HG03108 (cell line): ENCODE data around the gene MRPL4.
A peak's percentile ranks its signal among the peaks of the same experiment; 100 is the strongest.

Source experiments
- ATAC-seq: cut with Tn5 transposase; IDR thresholded peaks from one replicate; pipeline ENCODE4 v1.9.1; 2021; ENCODE audit warnings: moderate library complexity; ENCODE audit not compliant: unreplicated experiment

MRPL4 gene

GRCh38 chr19:10286803-10287737 is 35.1 kb downstream of the MRPL4 start, which contains the start of gene ICAM4:
Gene ICAM4 (plus strand): TSS chr19:10286955. CDS start chr19:10287013, 58 bp downstream.
- ATAC-seq, result no peak

GRCh38 chr19:10288662-10289166 is 36.7 kb downstream of the MRPL4 start:
- no peak for ATAC-seq

GRCh38 chr19:10289167-10289835 is 37.3 kb downstream of the MRPL4 start:
- ATAC-seq, result no peak

- no peak for ATAC-seq
Observed at GRCh38 chr19:10289836-10290356, 37.9 kb downstream of the MRPL4 start, which contains the start of gene ICAM5. Gene ICAM5 (plus strand): TSS chr19:10289952. CDS start chr19:10290044, 92 bp downstream.

GRCh38 chr19:10290357-10290875 is 38.4 kb downstream of the MRPL4 start:
- ATAC-seq, result no peak

- ATAC-seq, result no peak
Observed at GRCh38 chr19:10290876-10291553, 39.0 kb downstream of the MRPL4 start.

GRCh38 chr19:10291554-10292205 is 39.7 kb downstream of the MRPL4 start:
- no peak for ATAC-seq

GRCh38 chr19:10292206-10292788 is 40.3 kb downstream of the MRPL4 start:
- peak; percentile 42 for ATAC-seq

- ATAC-seq, result no peak
Observed at GRCh38 chr19:10292789-10293636, 41.0 kb downstream of the MRPL4 start.

GRCh38 chr19:10293637-10294367 is 41.8 kb downstream of the MRPL4 start:
- no peak for ATAC-seq

GRCh38 chr19:10294368-10294697 is 42.3 kb downstream of the MRPL4 start:
- ATAC-seq, result no peak

- peak; percentile 46 for ATAC-seq
Observed at GRCh38 chr19:10295305-10295846, 43.4 kb downstream of the MRPL4 start.

- no peak for ATAC-seq
Observed at GRCh38 chr19:10295847-10296591, 44.0 kb downstream of the MRPL4 start.

- no peak for ATAC-seq
Observed at GRCh38 chr19:10299545-10300458, 47.8 kb downstream of the MRPL4 start.

GRCh38 chr19:10305139-10305806 is 53.3 kb downstream of the MRPL4 start:
- ATAC-seq, result no peak

GRCh38 chr19:10306327-10306726 is 54.3 kb downstream of the MRPL4 start:
- no peak for ATAC-seq
